ENCODE measurements around the gene NUP153. TPM values are rescaled to one million over a fixed set of nuclear protein-coding genes. Genes with fewer than 3 reads are reported as not detected.

NUP153 gene
- total RNA-seq, 1 donor from 2014 or later = 37.7 TPM

Small RNA genes within 50 kb of the gene (small RNA-seq; reads per million reads assigned to genes)
- gene RF00019 (ENCODE audit: low replicate concordance) (not detected), gene RNA5SP204 (ENCODE audit: low replicate concordance) (0.31 reads per million, percentile 32 among the genes with 10 or more reads in this experiment), gene RNU6-190P (ENCODE audit: low replicate concordance) (not detected), gene SUMO2P13 (ENCODE audit: low replicate concordance) (not detected)

Other genes starting within 250 kb of the NUP153 start
- 30.0 TPM for gene FAM8A1, start 106.6 kb downstream of the NUP153 start, total RNA-seq

Data from skin of body (tissue), 2 donors.